Thyroid gland (tissue), 4 donors: Measurements from ENCODE around the gene SLC13A4.

Experiments used
- CTCF ChIP-seq, 6 experiments: fragments of 200-600 bp in 3 of 6; fragments of 450-650 bp in 3 of 6; sonication (generic) in 3 of 6; IDR thresholded peaks; one replicate each; pipeline ENCODE4 v1.5.1; 2016 to 2019; ENCODE audit warnings: antibody characterized with exemption in 6 of 6, mild to moderate bottlenecking in 2 of 6, inconsistent platforms in 1 of 6, moderate library complexity in 1 of 6
- POLR2A ChIP-seq, 2 donors: fragments of 450-650 bp; IDR thresholded peaks; one replicate each; pipeline ENCODE4 v1.6.1; 2017; ENCODE audit warnings: antibody characterized with exemption in 2 of 2, mild to moderate bottlenecking in 2 of 2, moderate library complexity in 1 of 2

GRCh38 chr7:135744938-135745702, 17.1 kb upstream of the SLC13A4 start:
- no peak for TF ChIP-seq CTCF (IDR thresholded peaks at IDR 0.05)
- TF ChIP-seq POLR2A (IDR thresholded peaks at IDR 0.05) = no peak
